ENCODE measurements around the gene TMEM126B. TPM values are rescaled to one million over a fixed set of nuclear protein-coding genes. Genes with fewer than 3 reads are reported as not detected.
"Not testable (repeated sequence)": the region's sequence is repeated elsewhere in the genome, so short reads cannot be mapped to it uniquely, and the experiment has no call there.

Gene TMEM126B
- total and polyA plus RNA-seq, 2 donors (not counting 3 experiments of a cell fraction or from before 2014, with no cell fraction given), result 51.2 to 53.7 TPM

DNA sequence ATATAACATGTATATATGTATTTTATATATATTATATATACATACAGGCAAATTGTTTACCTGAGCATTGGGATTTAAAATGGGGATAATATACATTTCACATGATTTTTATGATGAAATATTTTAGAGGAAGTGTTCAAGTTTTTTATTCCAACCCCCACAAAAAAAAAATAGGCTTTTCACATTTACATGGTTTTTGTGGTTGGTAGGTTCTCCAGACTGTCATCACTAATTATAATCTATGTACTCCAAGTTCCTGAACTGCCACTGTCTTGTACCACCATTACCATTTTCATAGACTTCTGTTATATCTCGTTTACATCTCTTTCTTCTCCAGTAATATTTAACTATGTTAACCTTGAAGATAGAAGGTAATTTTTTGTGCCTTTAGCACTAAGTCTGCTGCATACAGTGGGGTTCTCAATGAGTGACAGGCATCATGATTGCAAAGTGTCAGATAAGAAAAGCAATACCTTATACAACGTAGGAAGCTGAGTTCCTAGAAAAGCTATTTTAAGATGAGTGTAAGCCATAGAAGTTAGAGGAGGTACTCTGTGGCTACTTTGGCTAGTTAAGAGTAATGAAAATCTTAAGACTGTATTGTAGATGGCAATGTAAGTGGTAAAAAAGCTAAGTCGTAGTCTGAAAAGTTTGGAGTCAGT, 24.5 kb downstream of the TMEM126B start:
- Histone ChIP-seq H3K27me3 (ENCODE audit: control insufficient read depth in 2 of 2, insufficient read depth in 2 of 2, low read length in 2 of 2) (no peaks in the 10 kb centered on the region), H3K9me3 (replicated peaks; ENCODE audit: control insufficient read depth, insufficient read depth, low read length) (no peaks in the 10 kb centered on the region), H3K79me2 (ENCODE audit: control insufficient read depth, insufficient read depth, low read length) (peaks cover 30% of the 10 kb centered on the region), H3K4me2 (ENCODE audit: insufficient read depth, low read length) (no peak overlapping the region), H3K4me1 (ENCODE audit: control insufficient read depth, extremely low read depth, insufficient read depth, low read length) (peaks cover 8% of the 10 kb centered on the region), H3K36me3 (ENCODE audit: control insufficient read depth in 2 of 2, extremely low read depth in 1 of 2, insufficient read depth in 2 of 2, low read length in 2 of 2) (peaks cover 0 to 5% of the 10 kb centered on the region in 2 experiments), H3K9ac (replicated peaks; ENCODE audit: extremely low read depth, insufficient read depth, low read length) (no peak overlapping the region), H3K4me3 (replicated peaks in 1 of 3; ENCODE audit: insufficient read depth in 1 of 3, low read depth in 1 of 3, low read length in 3 of 3) (no peak overlapping the region), H3K9me1 (replicated peaks; ENCODE audit: control insufficient read depth, extremely low read depth, insufficient read depth, low read length) (no peaks in the 10 kb centered on the region), H2AFZ (ENCODE audit: low read depth, low read length) (no peak overlapping the region), H3K27ac (ENCODE audit: insufficient read depth, low read depth, low read length) (no peak overlapping the region), H4K20me1 (replicated peaks; ENCODE audit: control insufficient read depth, extremely low read depth, insufficient read depth, low read length) (peaks cover 4% of the 10 kb centered on the region)
- CTCF ChIA-PET, result interaction anchor here (1.0 to 1.2 kb wide), 2 partner anchors 11 to 15 kb away, joined by 4 to 5 read pairs; no protein-coding TSS in a partner anchor
- TF ChIP-seq EZH2 (IDR thresholded peaks at IDR 0.05; ENCODE audit: borderline replicate concordance, low read depth, low read length, severe bottlenecking), result no peak
- no peak for TF ChIP-seq FOS (IDR thresholded peaks at IDR 0.05; ENCODE audit: borderline replicate concordance, insufficient read depth, low read length)
- no peak for TF ChIP-seq POLR2AphosphoS5 (IDR thresholded peaks at IDR 0.05; ENCODE audit: insufficient read depth, low read depth, low read length)
- no peak for TF ChIP-seq GATA2 (IDR thresholded peaks at IDR 0.05; ENCODE audit: insufficient read depth, insufficient read length, low read depth, low read length)
- no peak for TF ChIP-seq MYC (IDR thresholded peaks at IDR 0.05; ENCODE audit: low read depth, low read length)
- TF ChIP-seq JUN (IDR thresholded peaks at IDR 0.05; ENCODE audit: borderline replicate concordance, insufficient read depth, insufficient read length, low read depth), result no peak
- TF ChIP-seq POLR2A (IDR thresholded peaks at IDR 0.05; ENCODE audit: low read depth, low read length), result no peak
- TF ChIP-seq, protein P1, sequence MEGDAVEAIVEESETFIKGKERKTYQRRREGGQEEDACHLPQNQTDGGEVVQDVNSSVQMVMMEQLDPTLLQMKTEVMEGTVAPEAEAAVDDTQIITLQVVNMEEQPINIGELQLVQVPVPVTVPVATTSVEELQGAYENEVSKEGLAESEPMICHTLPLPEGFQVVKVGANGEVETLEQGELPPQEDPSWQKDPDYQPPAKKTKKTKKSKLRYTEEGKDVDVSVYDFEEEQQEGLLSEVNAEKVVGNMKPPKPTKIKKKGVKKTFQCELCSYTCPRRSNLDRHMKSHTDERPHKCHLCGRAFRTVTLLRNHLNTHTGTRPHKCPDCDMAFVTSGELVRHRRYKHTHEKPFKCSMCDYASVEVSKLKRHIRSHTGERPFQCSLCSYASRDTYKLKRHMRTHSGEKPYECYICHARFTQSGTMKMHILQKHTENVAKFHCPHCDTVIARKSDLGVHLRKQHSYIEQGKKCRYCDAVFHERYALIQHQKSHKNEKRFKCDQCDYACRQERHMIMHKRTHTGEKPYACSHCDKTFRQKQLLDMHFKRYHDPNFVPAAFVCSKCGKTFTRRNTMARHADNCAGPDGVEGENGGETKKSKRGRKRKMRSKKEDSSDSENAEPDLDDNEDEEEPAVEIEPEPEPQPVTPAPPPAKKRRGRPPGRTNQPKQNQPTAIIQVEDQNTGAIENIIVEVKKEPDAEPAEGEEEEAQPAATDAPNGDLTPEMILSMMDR (IDR thresholded peaks at IDR 0.05; ENCODE audit: extremely low read depth in 1 of 2, insufficient read depth in 1 of 2, low read depth in 1 of 2, low read length in 2 of 2), result no peak
- intact Hi-C loops (cut with micrococcal nuclease), result no loop called here
- BruUV-seq (replicated peaks), result no TSS peak
- dilution Hi-C loops (cut with MboI; ENCODE audit: extremely low pct_ligation_motif_present, low sequenced_read_pairs), result no loop called here
- POLR2A ChIA-PET, result no interaction called here
- FAIRE-seq, result no peak
- DNase-seq (ENCODE audit: low read depth, low spot score), result no peak

DNA sequence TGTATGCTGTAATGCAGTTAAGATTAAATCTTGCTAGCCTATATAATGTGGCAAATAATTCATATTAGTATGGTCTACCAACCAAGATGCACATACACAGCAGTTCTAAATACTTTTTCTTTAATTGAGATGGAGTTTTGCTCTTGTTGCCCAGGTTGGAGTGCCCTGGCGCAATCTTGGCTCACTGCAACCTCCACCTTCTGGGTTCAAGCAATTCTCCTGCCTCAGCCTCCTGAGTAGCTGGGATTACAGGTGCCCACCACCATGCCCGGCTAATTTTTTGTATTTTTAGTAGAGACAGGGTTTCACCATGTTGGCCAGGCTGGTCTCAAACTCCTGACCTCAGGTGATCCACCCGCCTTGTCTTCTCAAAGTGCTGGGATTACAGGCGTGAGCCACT, 25.9 kb downstream of the TMEM126B start:
- intact Hi-C loops (cut with micrococcal nuclease); H3K9me3 ChIP-seq (replicated peaks; ENCODE audit: control insufficient read depth, insufficient read depth, low read length); H3K36me3 ChIP-seq (ENCODE audit: control insufficient read depth in 2 of 2, extremely low read depth in 1 of 2, insufficient read depth in 2 of 2, low read length in 2 of 2); POLR2A ChIA-PET; DNase-seq (ENCODE audit: low read depth, low spot score); H3K27ac ChIP-seq (ENCODE audit: insufficient read depth, low read depth, low read length); H3K4me2 ChIP-seq (ENCODE audit: insufficient read depth, low read length); H3K9ac ChIP-seq (replicated peaks; ENCODE audit: extremely low read depth, insufficient read depth, low read length); FAIRE-seq; H4K20me1 ChIP-seq (replicated peaks; ENCODE audit: control insufficient read depth, extremely low read depth, insufficient read depth, low read length); H2AFZ ChIP-seq (ENCODE audit: low read depth, low read length); H3K27me3 ChIP-seq (ENCODE audit: control insufficient read depth in 2 of 2, insufficient read depth in 2 of 2, low read length in 2 of 2); H3K4me3 ChIP-seq (replicated peaks in 1 of 3; ENCODE audit: insufficient read depth in 1 of 3, low read depth in 1 of 3, low read length in 3 of 3); H3K4me1 ChIP-seq (ENCODE audit: control insufficient read depth, extremely low read depth, insufficient read depth, low read length); dilution Hi-C loops (cut with MboI; ENCODE audit: extremely low pct_ligation_motif_present, low sequenced_read_pairs); BruUV-seq (replicated peaks); H3K9me1 ChIP-seq (replicated peaks; ENCODE audit: control insufficient read depth, extremely low read depth, insufficient read depth, low read length): not testable (repeated sequence)
- peaks cover 29% of the 10 kb centered on the region for H3K79me2 ChIP-seq (ENCODE audit: control insufficient read depth, insufficient read depth, low read length)
- CTCF ChIA-PET, result interaction anchor here (1.0 to 1.2 kb wide), 2 partner anchors 9 to 17 kb away, joined by 4 to 5 read pairs; no protein-coding TSS in a partner anchor

Data from endothelial cell of umbilical vein (primary cell).